Neural progenitor cell (in vitro differentiated cells): ENCODE measurements around the gene PRM1. TPM values are rescaled to one million over a fixed set of nuclear protein-coding genes. Genes with fewer than 3 reads are reported as not detected.

Experiments
- DNase-seq: peaks from one replicate; pipeline ENCODE4 v3.0.0-alpha.2; 2016; ENCODE audit warnings: low spot score
- H2AFZ ChIP-seq: fragments of 200-600 bp; sonication (generic); replicated peaks from 2 replicates; pipeline ENCODE4 v1.6.1; 2016; ENCODE audit warnings: antibody characterized with exemption
- H3F3A ChIP-seq: fragments of 200-600 bp; sonication (generic); 2 replicates; pipeline ENCODE4 v1.6.1; 2016; ENCODE audit warnings: antibody characterized with exemption, low read depth
- H3K27ac ChIP-seq: fragments of 200-600 bp; sonication (generic); 2 replicates; pipeline ENCODE4 v1.5.1; 2016; ENCODE audit warnings: mild to moderate bottlenecking
- H3K27me3 ChIP-seq: fragments of 200-600 bp; sonication (generic); 2 replicates; pipeline ENCODE4 v1.6.1; 2016; ENCODE audit warnings: mild to moderate bottlenecking, moderate library complexity
- H3K36me3 ChIP-seq: fragments of 200-600 bp; sonication (generic); 2 replicates; pipeline ENCODE4 v1.5.1; 2016
- H3K4me1 ChIP-seq: fragments of 200-600 bp; sonication (generic); 2 replicates; pipeline ENCODE4 v1.6.1; 2016; ENCODE audit warnings: mixed run types
- H3K4me2 ChIP-seq: fragments of 200-600 bp; sonication (generic); 2 replicates; pipeline ENCODE4 v1.6.1; 2016
- H3K4me3 ChIP-seq: fragments of 200-600 bp; sonication (generic); 2 replicates; pipeline ENCODE4 v1.5.1; 2016
- H3K79me2 ChIP-seq: fragments of 200-600 bp; sonication (generic); 2 replicates; pipeline ENCODE4 v1.6.1; 2016; ENCODE audit warnings: low read depth
- H3K9ac ChIP-seq: fragments of 200-600 bp; sonication (generic); 2 replicates; pipeline ENCODE4 v1.6.1; 2016
- H3K9me3 ChIP-seq: fragments of 200-600 bp; sonication (generic); 2 replicates; pipeline ENCODE4 v1.5.1; 2016; ENCODE audit warnings: low read depth
- H4K20me1 ChIP-seq: fragments of 200-600 bp; sonication (generic); 2 replicates; pipeline ENCODE4 v1.6.1; 2016; ENCODE audit warnings: low read depth
- H3K27ac Mint-ChIP-seq: 3 replicates; pipeline ENCODE4 v1.8.0; 2021; ENCODE audit warnings: mixed read lengths
- H3K27me3 Mint-ChIP-seq: 2 replicates; pipeline ENCODE4 v1.8.0; 2022; ENCODE audit warnings: low read depth, mild to moderate bottlenecking, inconsistent platforms, moderate library complexity, mixed read lengths; ENCODE audit not compliant: insufficient read depth
- H3K36me3 Mint-ChIP-seq: 3 replicates; pipeline ENCODE4 v1.8.0; 2021; ENCODE audit warnings: mixed read lengths
- H3K4me1 Mint-ChIP-seq: 3 replicates; pipeline ENCODE4 v1.8.0; 2021; ENCODE audit warnings: mixed read lengths
- H3K4me3 Mint-ChIP-seq: 3 replicates; pipeline ENCODE4 v1.8.0; 2021; ENCODE audit warnings: mild to moderate bottlenecking, moderate library complexity, mixed read lengths
- H3K9me3 Mint-ChIP-seq: 3 replicates; pipeline ENCODE4 v1.8.0; 2020; ENCODE audit warnings: mixed read lengths
- EZH2 ChIP-seq: fragments of 200-600 bp; sonication (generic); IDR thresholded peaks from 2 replicates; pipeline ENCODE4 v1.6.1; 2017; ENCODE audit warnings: antibody characterized with exemption, mild to moderate bottlenecking, moderate library complexity
- EZH2phosphoT487 ChIP-seq: fragments of 200-600 bp; sonication (generic); IDR thresholded peaks from 2 replicates; pipeline ENCODE4 v1.6.1; 2017; ENCODE audit warnings: antibody characterized with exemption
- total RNA-seq: library from RNA; depleted of rRNA; stranded (reverse); fragments of >200 nt; gene quantifications from 2 replicates; pipeline ENCODE4 v1.2.3, GENCODE V29; 2015; ENCODE audit warnings: low replicate concordance
- TF ChIP-seq, protein P1 (sequence below): fragments of 200-600 bp; sonication (generic); IDR thresholded peaks from 2 replicates; pipeline ENCODE4 v1.5.1; 2017; ENCODE audit warnings: antibody characterized with exemption, mild to moderate bottlenecking

Gene PRM1
- total RNA-seq, 1 donor from 2014 or later = not detected

DNA sequence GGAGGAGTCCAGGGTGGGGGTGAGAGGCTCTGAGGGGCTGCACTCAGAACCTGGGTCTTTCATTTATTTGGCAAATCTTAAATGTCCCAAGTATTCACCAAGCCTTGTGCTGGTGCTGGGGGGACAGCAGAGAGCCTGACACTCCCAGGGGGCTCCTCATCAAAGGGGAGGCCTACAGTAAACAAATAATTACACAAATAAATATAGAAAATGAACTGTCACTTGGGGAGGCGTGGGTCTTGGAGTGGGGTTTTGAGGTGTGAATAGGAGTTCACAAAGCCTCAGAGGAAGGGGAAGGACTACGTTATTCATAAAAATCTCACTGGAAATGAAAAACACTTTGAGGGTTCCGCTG, 15.2 kb upstream of the PRM1 start:
- H3K27me3 ChIP-seq = no peaks in the 10 kb centered on the region
- no peak for DNase-seq
- H3K79me2 ChIP-seq = no peaks in the 10 kb centered on the region
- peaks cover 8% of the 10 kb centered on the region for H3K4me1 ChIP-seq
- Mint-ChIP-seq H3K9me3 (no peaks in the 10 kb centered on the region), H3K27ac (no peak overlapping the region), H3K4me3 (no peak overlapping the region), H3K36me3 (no peaks in the 10 kb centered on the region), H3K27me3 (peaks cover 2% of the 10 kb centered on the region), H3K4me1 (peaks cover 36% of the 10 kb centered on the region)
- no peak for TF ChIP-seq EZH2
- TF ChIP-seq EZH2phosphoT487 = no peak
- TF ChIP-seq, protein P1, sequence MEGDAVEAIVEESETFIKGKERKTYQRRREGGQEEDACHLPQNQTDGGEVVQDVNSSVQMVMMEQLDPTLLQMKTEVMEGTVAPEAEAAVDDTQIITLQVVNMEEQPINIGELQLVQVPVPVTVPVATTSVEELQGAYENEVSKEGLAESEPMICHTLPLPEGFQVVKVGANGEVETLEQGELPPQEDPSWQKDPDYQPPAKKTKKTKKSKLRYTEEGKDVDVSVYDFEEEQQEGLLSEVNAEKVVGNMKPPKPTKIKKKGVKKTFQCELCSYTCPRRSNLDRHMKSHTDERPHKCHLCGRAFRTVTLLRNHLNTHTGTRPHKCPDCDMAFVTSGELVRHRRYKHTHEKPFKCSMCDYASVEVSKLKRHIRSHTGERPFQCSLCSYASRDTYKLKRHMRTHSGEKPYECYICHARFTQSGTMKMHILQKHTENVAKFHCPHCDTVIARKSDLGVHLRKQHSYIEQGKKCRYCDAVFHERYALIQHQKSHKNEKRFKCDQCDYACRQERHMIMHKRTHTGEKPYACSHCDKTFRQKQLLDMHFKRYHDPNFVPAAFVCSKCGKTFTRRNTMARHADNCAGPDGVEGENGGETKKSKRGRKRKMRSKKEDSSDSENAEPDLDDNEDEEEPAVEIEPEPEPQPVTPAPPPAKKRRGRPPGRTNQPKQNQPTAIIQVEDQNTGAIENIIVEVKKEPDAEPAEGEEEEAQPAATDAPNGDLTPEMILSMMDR = no peak
- H3K36me3 ChIP-seq = no peaks in the 10 kb centered on the region
- no peak overlapping the region for H2AFZ ChIP-seq
- no peak overlapping the region for H3K27ac ChIP-seq
- H3K9me3 ChIP-seq = no peaks in the 10 kb centered on the region
- H3K4me2 ChIP-seq = no peak overlapping the region
- H3F3A ChIP-seq = peaks cover 6% of the 10 kb centered on the region
- no peaks in the 10 kb centered on the region for H4K20me1 ChIP-seq
- H3K9ac ChIP-seq = no peak overlapping the region
- H3K4me3 ChIP-seq = no peak overlapping the region

- no peak for TF ChIP-seq EZH2
- TF ChIP-seq, protein P1 = no peak
- TF ChIP-seq EZH2phosphoT487 = no peak
- no peak overlapping the region for H3K27ac Mint-ChIP-seq
- no peak overlapping the region for H3K4me3 Mint-ChIP-seq
- DNase-seq = no peak
- peaks cover 43% of the 10 kb centered on the region for H3K4me1 Mint-ChIP-seq
- no peaks in the 10 kb centered on the region for H3K9me3 Mint-ChIP-seq
- Histone ChIP-seq H3K9me3 (no peaks in the 10 kb centered on the region), H3K27me3 (no peaks in the 10 kb centered on the region), H3K79me2 (no peaks in the 10 kb centered on the region), H3K4me3 (no peak overlapping the region), H3K4me1 (peaks cover 8% of the 10 kb centered on the region), H3K36me3 (no peaks in the 10 kb centered on the region), H3K27ac (no peak overlapping the region), H3K9ac (no peak overlapping the region), H4K20me1 (no peaks in the 10 kb centered on the region), H3F3A (peaks cover 6% of the 10 kb centered on the region), H3K4me2 (no peak overlapping the region), H2AFZ (no peak overlapping the region)
- no peaks in the 10 kb centered on the region for H3K36me3 Mint-ChIP-seq
- peaks cover 2% of the 10 kb centered on the region for H3K27me3 Mint-ChIP-seq
These were observed 14.5 kb upstream of the PRM1 start for GRCh38 chr16:11295672-11296071.

- H3K4me1 Mint-ChIP-seq = peaks cover 30% of the 10 kb centered on the region
- H3K9me3 Mint-ChIP-seq = peaks cover 6% of the 10 kb centered on the region
- H4K20me1 ChIP-seq = no peaks in the 10 kb centered on the region
These were observed 11.1 kb upstream of the PRM1 start for GRCh38 chr16:11292076-11292748.

More at GRCh38 chr16:11292076-11292748, 11.1 kb upstream of the PRM1 start:
- TF ChIP-seq, protein P1 = no peak
- TF ChIP-seq EZH2 (no peak), EZH2phosphoT487 (no peak)
- H3K27me3 Mint-ChIP-seq = peaks cover 2% of the 10 kb centered on the region
- no peaks in the 10 kb centered on the region for H3K79me2 ChIP-seq
- no peak overlapping the region for H2AFZ ChIP-seq
- H3K4me3 Mint-ChIP-seq = no peak overlapping the region
- DNase-seq = no peak
- H3K4me2 ChIP-seq = no peak overlapping the region
- H3K4me3 ChIP-seq = no peak overlapping the region
- no peaks in the 10 kb centered on the region for H3K36me3 Mint-ChIP-seq
- no peak overlapping the region for H3K27ac Mint-ChIP-seq
- no peak overlapping the region for H3K27ac ChIP-seq
- no peaks in the 10 kb centered on the region for H3K9me3 ChIP-seq
- no peak overlapping the region for H3K9ac ChIP-seq
- peaks cover under 1% of the 10 kb centered on the region for H3K4me1 ChIP-seq
- H3K27me3 ChIP-seq = no peaks in the 10 kb centered on the region
- H3F3A ChIP-seq = peaks cover 6% of the 10 kb centered on the region
- no peaks in the 10 kb centered on the region for H3K36me3 ChIP-seq
